Lower leg skin (tissue), 3 donors: ENCODE measurements around the gene AIM2.

Source experiments
- POLR2A ChIP-seq, 2 donors: fragments of 450-650 bp; IDR thresholded peaks; one replicate each; pipeline ENCODE4 v1.6.1; 2016 to 2017; ENCODE audit warnings: antibody characterized with exemption in 2 of 2, mild to moderate bottlenecking in 1 of 2, moderate library complexity in 1 of 2
- TF ChIP-seq, protein P1 (sequence below), 3 donors: fragments of 450-650 bp; IDR thresholded peaks; one replicate each; pipeline ENCODE4 v1.5.1; 2016; ENCODE audit warnings: antibody characterized with exemption in 3 of 3, mild to moderate bottlenecking in 3 of 3, moderate library complexity in 2 of 3

GRCh38 chr1:159081626-159082025 lies 5.1 kb upstream of the AIM2 start:
- TF ChIP-seq, protein P1, sequence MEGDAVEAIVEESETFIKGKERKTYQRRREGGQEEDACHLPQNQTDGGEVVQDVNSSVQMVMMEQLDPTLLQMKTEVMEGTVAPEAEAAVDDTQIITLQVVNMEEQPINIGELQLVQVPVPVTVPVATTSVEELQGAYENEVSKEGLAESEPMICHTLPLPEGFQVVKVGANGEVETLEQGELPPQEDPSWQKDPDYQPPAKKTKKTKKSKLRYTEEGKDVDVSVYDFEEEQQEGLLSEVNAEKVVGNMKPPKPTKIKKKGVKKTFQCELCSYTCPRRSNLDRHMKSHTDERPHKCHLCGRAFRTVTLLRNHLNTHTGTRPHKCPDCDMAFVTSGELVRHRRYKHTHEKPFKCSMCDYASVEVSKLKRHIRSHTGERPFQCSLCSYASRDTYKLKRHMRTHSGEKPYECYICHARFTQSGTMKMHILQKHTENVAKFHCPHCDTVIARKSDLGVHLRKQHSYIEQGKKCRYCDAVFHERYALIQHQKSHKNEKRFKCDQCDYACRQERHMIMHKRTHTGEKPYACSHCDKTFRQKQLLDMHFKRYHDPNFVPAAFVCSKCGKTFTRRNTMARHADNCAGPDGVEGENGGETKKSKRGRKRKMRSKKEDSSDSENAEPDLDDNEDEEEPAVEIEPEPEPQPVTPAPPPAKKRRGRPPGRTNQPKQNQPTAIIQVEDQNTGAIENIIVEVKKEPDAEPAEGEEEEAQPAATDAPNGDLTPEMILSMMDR (IDR thresholded peaks at IDR 0.05), result no peak
- no peak for TF ChIP-seq POLR2A (IDR thresholded peaks at IDR 0.05)
